Hematopoietic multipotent progenitor cell treated with erythropoietin and hydrocortisone succinate and interleukin-3 and kit ligand, for 4 days (in vitro differentiated cells): ENCODE data around the gene ZBBX.

Experiments
- DNase-seq: peaks from one replicate; pipeline ENCODE4 v3.0.0-alpha.2; 2015

The ZBBX gene

DNA sequence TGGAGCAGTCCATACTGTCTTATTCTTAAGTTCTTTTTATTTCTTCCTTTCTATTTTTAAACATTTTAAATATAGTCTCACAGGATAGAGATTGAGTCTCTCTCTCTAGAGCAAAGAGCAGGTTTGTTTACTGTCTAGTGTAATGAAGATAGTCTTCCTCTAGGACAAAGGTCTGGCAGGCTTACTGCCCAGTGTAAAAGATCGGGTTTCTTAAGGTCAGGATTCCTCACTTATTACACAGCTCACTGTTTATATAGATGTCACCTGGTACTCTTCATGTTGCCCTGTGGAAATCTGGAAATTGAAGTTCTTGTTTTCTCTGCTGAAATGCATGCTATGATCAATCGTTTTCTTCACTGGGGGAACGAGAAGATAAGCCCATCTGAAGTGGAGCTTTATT, 76.0 kb downstream of the ZBBX start:
- DNase-seq: no peak

DNA sequence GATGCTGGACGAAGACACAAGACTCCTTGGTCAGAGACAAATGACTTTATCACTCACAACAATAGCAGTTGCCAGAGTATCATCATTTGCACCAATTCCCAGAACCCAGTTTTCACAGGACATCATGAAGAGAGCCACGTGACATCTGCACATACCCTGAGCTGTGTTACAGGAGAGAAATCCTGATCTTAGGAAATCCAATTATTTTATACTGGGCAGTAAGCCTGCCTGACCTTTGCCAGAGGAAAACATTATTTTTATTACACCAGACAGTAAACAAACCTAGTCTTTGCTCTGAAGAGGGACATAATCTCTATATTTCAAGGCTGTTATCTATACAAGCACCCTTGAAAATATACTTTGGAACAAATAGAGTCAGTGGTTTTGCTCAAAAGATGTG, 77.4 kb downstream of the ZBBX start:
- DNase-seq: no peak

DNA sequence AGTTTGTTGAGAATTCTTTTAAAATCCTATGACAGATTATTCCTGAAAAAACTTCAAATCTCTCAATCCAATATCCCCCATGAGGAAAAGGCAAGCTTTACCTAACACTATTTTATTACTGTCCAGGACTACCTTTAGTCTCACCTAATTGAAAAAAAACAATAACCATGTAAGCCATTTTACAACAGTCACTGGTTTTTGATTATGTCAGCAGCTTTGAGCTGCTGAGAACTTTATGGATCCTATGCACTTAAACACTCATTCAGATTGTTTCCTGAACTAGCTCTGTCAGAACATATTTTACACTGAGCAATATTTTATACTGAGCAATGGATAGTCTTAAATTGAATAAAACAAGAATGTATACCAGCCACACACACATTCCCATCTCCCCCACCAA, 79.9 kb downstream of the ZBBX start:
- no peak for DNase-seq

DNA sequence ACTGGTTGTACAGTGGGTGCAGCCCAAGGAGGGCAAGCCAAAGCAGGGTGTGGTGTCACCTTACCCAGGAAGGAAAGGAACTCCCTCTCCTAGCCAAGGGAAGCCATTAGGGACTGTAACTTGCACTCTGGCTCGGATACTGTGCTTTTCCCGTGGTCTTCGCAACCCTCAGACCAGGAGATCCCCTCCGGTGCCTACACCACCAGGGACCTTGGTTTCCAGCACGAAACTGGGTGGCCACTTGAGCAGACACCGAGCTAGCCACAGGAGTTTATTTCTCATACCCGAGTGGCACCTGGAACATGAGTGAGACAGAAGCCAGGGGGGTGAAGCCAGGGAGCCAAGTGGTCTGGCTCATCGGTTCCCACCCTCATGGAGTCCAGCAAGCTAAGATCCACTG, 90.7 kb downstream of the ZBBX start:
- DNase-seq: no peak

DNA sequence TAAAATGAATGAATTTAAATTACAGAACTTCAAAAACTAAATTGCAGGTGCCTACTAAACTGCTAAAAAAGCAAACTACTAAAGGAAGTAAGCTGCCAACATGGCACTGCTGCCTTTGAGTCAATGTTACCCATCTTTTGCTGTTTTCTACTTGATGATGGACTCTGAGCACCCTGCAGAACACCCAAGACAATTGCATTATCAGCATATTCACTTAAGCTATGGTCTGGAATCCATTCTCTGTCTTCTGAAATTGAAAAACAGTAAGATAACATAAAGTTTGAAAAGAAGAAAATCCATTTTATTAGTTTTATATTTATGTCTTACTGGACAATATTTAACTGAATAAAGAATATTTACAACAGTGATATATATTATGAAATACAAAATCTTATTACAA, 91.4 kb downstream of the ZBBX start:
- DNase-seq: no peak

GRCh38 chr3:167287308-167287707, 92.8 kb downstream of the ZBBX start:
- DNase-seq: no peak

DNA sequence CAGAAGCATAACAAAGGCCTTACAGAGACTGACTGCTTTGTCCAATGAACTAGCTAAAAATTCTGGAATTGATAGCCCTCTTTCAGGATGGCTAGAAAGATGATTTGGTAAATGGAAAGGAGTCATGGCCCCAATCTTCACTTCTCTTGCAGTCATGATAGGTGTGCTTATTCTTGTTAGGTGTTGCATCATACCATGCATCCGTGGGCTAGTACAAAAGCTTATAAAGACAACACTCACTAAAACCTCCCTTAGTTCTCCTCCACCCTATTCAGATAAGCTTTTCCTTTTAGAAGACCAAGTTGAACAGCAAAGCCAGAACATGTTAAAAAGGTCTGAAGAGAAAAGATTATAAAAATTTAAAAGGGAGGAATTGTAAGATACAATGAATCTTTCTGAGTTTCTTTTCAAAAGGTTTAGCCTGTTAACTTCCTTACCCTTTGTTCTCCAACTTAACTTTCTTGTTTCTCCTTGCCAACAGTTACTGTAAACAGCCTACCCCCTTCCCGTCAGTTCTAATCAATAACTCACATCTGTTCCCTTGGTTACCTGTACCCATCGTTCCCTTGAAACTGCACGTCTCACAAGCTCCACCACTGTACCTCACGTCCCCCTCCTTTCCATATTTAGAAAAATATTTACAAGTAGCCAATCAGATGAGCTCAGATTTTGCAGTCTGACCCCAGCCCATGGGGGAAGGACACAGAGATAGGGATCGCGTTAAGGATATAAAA, 105.8 kb downstream of the ZBBX start:
- no peak for DNase-seq

DNA sequence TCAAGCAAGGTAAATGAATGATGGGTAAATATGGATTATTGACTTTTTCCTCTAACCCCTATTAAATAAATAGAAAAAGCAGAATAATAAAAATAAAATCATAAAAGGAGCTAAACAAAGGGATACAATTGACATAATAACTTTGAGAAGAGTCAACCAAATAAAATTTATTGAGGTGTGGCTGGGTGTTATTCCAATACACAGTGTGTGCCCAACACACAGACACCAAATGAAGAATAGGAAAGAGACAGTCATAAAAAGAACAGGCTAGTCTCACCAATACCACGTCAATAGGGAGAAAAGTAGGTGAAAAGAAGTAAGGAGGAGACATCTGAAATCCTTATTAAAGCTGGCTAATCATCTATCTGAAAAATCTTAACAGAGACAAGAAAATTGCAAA, 127.1 kb downstream of the ZBBX start:
- DNase-seq: no peak

GRCh38 chr3:167251678-167252077, 128.4 kb downstream of the ZBBX start:
- DNase-seq: peak; percentile 29

GRCh38 chr3:167246252-167246651, 133.8 kb downstream of the ZBBX start:
- no peak for DNase-seq

DNA sequence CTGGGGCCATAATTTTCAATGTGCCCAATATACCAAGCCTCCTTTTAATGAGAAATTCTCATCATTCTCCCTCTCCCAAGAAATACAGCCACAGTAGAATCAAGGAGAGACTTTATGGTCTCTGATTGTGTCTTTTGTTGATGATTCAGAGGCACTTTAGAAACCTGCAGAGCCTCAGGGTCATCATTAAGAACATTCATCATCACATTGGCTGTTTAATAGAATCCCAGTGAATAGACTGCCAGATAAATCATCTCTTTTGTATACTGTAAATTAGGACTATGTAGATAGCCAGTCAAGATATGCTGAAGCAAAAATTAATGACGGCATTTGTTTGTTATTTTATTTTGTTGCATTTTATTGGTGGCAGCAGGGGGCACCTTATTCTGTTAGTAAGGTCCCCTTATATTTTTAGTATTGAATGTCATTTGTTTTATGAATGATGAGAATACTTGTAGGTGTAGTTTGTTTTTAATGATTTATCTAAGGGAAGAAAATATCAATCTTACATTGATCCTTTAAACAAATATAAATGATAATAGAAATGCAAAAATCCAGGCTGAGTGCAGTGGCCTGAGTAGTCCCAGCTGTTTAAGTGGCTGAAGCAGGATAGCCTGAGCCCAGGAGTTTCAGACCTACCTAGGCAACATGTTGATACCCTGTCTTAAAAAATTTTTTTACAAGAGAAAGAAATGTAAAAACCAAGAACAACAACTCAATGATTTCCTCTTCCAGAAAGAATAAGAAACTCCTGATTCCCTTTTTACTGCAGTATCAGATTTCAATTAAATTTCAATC, 138.8 kb downstream of the ZBBX start:
- DNase-seq: no peak

DNA sequence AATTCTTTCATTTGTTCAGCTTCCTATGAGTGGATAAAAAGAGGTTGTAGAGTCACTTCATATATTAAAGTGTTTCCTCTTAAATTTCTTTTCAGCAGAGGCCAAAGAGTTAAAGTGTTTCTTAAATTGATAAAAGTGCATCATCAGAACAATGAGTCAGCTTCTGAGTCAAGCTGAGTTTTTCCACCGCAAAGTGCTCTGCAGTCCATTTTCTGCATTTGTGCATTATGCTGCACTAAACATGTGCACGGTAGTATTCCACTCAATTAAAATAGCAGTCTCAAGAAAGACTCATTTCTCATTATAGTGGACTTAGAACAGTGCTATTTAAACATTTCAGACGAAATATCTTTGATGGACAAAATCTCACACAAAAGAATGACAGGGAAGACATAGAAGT, 152.0 kb downstream of the ZBBX start:
- no peak for DNase-seq

- no peak for DNase-seq
Observed at GRCh38 chr3:167225821-167226220, 154.3 kb downstream of the ZBBX start.

DNA sequence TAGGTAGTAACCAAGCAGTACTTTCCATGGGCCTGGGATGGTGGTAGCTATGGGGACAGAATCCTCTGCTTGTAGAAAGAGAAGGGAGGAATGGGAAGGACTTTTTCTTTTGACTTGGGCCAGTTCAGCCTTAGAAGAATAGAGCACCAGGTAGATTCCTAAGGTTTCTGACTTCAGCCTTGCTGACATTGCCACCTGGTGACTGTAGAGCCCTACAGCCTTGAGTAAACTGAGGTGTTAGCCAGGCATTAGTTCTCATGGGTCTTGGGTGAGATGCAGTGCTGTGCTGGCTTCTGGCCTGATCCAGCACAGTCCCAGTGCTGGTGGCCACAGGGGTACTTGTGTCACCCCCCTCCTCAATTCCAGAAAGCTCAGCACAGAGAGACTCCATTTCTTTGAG, 171.1 kb downstream of the ZBBX start:
- DNase-seq: no peak

DNA sequence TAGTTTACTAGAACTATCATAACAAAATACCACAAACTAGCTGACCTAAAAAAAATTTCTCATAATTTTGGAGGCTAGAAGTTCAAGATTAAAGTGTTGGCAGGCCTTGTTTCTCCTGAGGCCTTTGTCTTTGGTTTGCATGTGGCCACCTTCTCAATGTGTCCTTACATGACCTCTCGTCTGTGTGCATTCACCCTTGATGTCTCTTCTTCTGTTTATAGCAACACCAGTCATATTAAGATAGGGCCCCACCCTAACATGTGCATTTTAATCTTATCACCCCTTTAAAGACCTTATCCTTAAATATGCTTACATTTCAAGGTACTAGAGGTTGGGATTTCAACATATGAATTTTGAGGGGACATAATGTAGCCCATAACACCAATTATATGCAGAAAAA, 177.0 kb downstream of the ZBBX start:
- DNase-seq: no peak

GRCh38 chr3:167198949-167199600, 181.0 kb downstream of the ZBBX start:
- no peak for DNase-seq
